HG03135 (cell line): ENCODE results near the gene ARL16.

ENCODE experiments used
- ATAC-seq: cut with Tn5 transposase; IDR thresholded peaks from one replicate; pipeline ENCODE4 v1.9.1; 2021; ENCODE audit warnings: mild to moderate bottlenecking, moderate library complexity; ENCODE audit not compliant: unreplicated experiment

Gene ARL16

GRCh38 chr17:81673561-81674258 is 9.9 kb downstream of the ARL16 start:
- ATAC-seq: no peak

DNA sequence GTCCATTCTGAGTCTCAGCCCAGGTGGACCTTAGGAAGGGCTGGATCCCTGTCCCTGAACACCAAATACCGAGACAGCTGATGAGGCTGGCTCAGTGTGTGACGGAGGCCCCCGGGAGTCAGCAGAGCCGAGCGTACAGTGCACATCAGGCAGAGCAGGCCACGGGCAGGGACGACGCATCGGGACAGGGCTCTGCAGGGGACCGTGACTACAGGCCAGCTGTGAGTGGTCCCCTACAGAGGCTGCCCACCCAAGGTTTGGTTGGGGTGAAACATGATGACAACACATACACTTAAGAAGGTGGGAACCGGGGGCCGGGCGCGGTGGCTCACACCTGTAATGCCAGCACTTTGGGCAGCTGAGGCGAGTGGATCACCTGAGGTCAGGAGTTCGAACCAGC is 10.6 kb downstream of the ARL16 start:
- ATAC-seq: no peak

DNA sequence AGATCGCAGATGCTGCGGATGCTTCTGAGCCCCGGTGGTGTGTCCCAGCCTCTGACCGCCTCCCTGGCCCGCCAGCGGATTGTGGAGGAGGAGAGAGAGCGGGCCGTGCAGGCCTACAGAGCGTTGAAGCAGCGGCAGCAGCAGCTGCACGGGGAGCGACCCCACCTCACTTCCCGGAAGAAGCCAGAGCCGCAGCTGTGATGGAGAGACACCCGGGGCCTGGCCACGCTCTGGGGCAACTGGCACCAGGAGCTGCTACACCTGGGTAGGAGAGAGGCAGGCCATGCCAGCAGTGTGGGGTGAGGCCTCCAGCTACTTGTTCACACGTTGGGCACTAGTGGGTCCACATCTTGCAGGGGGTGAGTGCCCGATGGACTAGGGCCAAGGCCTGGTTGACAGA is 11.1 kb downstream of the ARL16 start:
- no peak for ATAC-seq

- ATAC-seq: no peak
These were observed 15.8 kb downstream of the ARL16 start for GRCh38 chr17:81667754-81668153.

GRCh38 chr17:81666342-81667191 is 17.0 kb downstream of the ARL16 start, which contains the start of the genes CCDC137 and OXLD1:
Gene CCDC137 (plus strand): TSS chr17:81666737. CDS start chr17:81666767, 30 bp downstream.
Gene OXLD1 (minus strand): TSS chr17:81666605. CDS start chr17:81666577, 28 bp downstream.
- ATAC-seq: peak; percentile 88

DNA sequence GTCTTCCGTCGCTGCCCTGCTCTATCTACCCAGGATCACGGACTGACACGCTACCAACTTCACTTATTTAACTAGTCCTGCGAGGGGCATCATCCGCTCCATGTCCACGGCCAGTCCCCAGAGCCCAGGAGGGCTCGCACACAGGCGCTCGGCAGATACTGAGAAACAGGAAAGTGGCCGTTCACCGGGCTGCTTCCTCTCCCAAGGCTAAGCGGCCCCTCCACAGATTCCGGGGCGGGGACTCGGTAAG is 17.6 kb downstream of the ARL16 start:
- ATAC-seq: no peak

- ATAC-seq: peak; percentile 17
These were observed 18.1 kb downstream of the ARL16 start for GRCh38 chr17:81665205-81666091.

- no peak for ATAC-seq
These were observed 19.5 kb downstream of the ARL16 start for GRCh38 chr17:81664051-81664470.

DNA sequence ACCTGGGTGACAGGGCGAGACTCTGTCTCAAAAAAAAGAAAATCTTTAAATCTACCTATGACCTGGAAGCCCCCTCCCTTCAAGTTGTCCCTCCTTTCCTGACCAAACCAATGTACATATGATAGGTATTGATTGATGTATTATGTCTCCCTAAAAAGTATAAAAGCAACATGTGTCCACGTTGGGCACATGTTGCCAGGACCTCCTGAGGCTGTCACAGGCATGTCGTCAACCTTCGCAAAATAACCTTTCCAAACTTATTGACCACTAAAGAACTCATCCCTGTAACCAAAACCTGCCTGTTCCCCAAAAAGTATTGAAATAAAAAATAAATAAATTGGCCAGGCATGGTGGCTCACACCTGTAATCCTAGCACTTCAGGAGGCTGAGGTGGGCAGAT is 21.6 kb downstream of the ARL16 start:
- no peak for ATAC-seq

DNA sequence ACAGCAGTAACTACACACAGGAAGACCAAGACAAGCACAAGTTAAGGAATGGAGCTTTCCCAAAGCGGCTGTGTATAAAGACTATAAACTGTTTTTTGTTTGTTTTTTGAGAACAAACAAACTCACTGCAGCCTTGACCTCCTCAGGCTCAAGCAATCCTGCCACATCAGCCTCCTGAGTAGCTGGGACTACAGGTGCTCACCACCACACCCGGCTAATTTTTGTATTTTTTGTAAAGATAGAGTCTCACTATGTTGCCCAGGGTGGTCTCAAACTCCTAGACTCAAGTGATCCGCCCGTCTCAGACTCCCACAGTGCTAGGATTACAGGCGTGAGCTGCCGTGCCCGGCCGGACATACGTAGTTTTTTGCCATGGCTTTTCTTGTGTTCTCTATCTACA is 23.2 kb downstream of the ARL16 start:
- no peak for ATAC-seq

DNA sequence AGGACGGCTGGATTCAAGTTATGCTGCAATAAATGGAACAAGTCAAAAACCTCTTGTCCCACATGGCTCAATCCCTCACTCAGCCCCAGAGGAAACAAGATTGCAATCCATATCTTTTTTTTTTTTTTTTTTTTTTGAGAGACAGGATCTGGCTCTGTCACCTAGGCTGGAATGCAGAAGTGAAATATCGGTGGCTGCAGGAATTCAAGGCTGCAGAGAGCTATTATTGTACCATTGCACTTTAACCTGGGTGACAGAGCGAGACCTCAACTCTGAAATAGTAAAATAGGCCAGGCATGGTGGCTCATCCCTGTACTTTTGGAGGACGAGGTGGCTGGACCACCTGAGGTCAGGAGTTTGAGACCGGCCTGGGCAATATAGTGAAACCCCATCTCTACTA is 24.6 kb downstream of the ARL16 start:
- ATAC-seq: no peak

DNA sequence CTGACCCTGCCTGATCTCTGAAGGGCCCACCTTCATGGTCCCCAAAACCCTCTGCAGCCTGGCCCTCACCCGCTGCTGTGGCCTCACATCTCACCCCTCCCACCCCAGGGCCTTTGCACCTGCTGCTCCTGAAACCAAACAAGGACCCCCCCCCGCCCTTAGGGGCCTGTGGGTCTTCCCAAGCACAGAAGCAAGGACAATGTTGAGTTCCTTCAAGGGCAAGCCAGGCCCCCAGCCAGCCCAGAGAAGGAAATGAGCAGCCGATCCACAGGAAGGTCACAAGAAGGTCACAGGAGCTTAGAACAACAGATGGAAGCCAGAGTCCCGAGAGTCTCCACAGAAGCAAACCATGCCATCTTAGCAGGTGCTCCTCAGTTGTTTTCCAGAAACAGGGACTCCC is 26.8 kb downstream of the ARL16 start:
- no peak for ATAC-seq

GRCh38 chr17:81656118-81656743 is 27.4 kb downstream of the ARL16 start, which contains the start of gene PDE6G:
Gene PDE6G (minus strand): TSS chr17:81656542. CDS start chr17:81653305, 3,237 bp downstream.
- no peak for ATAC-seq

DNA sequence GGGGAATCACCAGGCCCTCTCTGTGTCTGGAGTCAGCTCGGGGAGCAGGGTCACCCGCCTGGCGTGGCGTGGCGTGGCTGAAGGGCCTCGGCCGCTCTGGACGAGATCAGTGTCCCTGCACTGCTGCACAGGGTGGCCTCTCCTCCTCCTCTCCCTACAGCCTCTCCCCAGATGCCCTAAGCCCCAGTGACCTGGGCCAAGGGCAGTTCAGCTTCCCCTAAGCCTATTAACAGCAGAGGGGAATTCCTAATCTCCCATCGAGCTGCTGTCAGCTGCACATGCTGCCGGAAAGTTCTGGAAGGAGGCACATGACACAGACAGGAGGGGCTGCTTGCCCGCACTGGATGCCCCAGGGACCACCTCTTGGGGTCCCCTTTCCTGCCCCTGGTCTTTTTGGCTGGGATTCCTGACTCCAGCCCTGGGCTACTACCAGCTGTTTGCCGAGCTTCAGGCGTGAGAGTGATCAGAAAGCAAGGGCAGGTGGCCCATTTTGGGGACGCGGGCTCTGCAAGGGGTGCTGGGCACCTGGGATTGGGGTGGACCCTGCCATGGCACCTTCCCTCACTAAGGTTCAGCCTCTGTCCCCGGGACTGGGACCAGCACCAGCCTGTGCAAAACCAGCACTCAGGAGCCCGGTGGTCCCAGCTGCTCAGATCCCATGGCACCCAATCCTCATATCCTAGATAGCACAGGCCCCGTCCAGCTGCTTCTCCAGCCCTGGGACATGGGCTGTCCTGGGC is 28.0 kb downstream of the ARL16 start:
- ATAC-seq: no peak

GRCh38 chr17:81652906-81653771 is 30.5 kb downstream of the ARL16 start:
- ATAC-seq: no peak

DNA sequence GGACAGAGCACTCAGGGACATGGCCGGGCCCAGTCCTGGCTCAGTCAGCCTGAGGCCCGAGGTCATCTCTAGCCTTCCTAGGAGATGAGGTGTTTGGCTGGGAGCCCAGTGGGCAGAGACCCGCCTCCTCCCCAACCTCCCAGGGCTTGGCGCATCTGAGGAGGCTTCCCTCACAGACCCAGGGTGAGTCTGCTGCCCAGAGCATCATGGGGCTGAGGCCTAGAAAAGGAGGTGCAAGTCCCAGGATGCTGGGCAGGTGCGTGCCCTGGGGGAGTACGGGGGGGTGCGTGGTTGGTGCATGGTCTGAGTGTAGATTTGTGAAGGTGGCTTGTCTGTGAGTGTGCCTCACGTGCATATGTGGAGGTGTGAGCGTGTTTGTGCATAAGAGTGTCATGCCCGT is 31.9 kb downstream of the ARL16 start:
- no peak for ATAC-seq

GRCh38 chr17:81650951-81651350 is 32.6 kb downstream of the ARL16 start:
- ATAC-seq: no peak

DNA sequence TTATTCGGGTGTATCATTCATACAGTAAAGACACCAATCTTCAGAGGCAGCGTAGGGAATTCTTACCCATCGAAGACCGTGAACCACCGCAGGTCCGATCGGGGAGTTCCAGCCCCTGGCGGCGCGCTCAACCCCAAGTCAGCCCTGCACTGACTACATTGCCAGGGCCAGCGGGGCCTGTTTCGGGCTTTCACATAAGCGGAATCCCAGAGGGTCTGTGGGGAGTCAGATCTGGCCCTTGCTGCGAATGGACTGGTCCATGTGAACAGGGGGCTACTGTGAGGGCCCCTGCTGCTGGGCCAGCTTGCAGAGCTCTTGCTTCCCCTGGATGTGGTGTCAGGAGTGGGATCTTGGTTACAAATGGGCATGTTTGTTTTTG is 34.9 kb downstream of the ARL16 start:
- no peak for ATAC-seq

DNA sequence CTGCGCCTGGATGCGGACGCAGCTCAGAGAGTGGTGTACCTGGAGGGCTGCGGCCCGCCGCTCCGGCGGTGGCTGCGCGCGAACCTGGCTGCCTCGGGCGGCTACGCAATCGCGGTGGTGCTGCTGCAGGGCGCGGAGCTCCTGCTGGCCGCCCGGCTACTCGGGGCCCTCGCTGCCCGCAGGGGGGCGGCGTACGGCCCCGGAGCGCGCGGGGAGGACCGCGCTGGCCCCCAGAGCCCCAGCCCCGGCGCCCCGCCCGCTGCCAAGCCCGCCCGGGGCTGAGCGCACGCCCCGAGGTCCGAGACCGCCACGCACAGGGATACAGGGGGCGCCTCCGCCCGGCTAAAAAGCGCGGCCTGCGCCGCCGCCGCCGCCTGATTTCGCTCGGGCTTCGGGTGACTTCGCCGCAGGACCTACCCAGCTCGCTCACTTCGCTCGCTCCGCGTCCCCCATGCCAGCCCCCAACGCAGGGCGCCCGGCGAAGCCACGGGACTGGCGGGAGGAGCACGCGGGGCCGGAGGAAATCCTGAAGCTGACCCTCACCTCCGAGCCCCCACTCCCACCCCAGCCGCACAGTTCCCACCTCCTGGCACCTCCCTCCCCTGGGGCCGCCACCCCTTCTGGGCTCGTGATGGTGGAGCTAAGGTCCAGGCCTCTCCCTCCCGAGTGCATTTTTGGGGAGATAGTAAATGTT is 35.4 kb downstream of the ARL16 start:
- no peak for ATAC-seq
